ENCODE measurements around the gene CCDC157.

Gene CCDC157

DNA sequence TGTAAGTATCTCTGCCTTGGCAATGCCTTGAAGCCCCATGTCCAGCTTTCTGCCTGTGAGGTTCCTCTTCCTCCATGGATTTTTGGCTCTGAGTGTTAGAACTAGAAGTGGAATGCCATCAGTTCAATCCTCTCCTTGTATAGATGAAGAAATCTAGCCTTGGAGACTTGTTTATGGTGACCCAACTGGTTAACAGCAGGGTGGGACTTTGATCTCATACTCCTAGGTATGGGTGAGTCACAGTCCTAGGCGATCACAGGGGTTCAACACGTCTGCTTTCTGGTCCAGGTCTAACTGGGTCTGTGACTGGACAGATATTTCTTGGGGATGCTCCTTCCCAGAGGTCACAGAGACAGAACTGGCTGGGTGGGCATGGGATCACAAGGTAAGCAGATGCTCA, 59.6 kb downstream of the CCDC157 start:
- no peak for DNase-seq

GRCh38 chr22:30416837-30417236, 60.0 kb downstream of the CCDC157 start:
- no peak for DNase-seq

- no peak for DNase-seq
Observed at GRCh38 chr22:30420347-30421125, 63.7 kb downstream of the CCDC157 start.

DNA sequence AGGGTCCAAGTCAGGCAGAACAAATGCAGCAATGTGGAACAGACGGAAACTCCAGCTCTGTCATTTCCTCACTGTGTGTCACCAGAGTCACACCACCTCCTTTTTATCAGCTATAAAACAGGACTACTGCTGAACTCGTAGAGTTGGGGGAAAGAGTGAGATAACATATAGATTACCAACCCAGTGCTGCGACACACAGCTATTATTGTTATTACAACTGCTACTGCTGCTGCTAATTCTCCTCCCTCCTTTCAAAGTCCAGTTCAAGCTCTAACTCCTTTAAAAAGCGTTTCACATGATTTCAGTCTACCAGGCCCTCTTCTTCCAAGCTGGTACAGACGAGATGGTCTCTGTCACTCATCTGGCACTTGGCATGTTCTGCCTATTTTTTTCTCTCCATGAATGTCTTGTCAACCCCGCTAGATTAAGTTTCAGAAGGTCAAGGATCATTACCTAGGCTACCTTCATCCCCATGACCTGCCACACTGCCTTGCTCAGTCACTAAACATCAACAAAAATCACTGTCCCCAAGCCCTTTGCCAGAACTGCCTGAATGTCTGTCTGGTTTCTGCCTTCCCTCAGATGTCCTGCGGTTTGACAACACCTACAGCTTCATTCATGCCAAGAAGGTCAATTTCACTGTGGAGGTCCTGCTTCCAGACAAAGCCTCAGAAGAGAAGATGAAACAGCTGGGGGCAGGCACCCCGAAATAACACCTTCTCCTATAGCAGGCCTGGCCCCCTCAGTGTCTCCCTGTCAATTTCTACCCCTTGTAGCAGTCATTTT, 65.1 kb downstream of the CCDC157 start:
- DNase-seq = no peak

DNA sequence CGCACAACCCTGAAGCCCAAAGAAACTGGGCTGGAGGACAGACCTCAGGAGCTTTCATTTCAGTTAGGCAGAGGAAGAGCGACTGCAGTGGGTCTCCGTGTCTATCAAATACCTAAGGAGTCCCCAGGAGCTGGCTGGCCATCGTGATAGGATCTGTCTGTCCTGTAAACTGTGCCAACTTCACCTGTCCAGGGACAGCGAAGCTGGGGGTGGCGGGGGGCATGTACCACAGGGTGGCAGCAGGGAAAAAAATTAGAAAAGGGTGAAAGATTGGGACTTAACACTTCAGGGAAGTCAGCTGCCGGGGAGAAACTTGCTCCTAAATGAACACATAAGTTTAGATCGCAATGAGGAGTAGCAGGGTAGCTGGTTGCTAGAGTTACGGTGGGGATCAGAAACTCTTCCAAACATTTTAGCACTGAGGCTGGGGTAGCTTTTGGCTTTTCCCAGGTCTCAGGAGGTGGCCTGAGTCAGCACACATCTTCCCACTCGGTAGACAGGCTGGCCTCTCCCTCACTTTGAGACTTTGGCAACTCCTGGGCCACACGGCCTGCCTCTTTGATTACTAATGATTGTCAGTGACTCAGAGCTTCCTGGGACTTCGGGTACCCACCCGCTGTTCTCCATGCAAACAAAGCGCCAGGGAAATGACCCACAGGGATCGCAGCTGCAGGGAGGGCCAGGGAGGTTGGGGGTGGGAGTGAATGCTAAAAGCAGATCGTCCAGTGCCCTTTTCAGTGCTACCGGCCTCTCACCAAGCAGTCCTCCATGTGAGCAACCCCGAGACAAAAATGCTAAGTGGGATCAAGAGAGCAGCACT, 65.9 kb downstream of the CCDC157 start:
- DNase-seq = peak; percentile 4

- DNase-seq = no peak
Observed at GRCh38 chr22:30423301-30423958, 66.6 kb downstream of the CCDC157 start.

DNA sequence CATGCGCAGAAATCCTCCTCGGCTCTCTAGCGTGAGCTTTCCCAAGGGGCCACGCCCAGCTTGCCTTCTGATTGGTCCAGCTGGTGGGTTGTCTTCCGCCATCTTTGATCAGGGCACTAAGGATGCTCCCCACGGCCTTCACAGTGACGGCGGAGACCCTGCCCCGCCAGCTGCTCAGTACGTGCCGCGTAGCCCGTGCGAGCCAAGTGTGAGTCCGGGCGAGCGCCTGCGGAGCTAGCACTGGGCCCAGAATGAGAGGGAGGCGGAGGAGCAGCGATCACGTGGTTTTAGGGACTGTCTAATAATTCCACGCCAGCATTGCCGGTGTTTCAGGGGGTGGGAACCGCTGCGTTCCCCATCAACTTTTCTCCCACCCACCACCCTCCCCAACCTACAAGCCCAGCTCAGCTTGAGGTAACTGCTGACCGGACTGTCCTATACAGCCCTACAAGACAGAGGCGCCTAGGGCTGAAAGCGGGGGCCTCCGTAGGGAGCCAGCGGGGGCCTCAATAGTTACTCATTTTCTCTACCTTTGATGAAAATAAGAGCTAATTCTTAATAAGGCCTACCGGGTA, 67.2 kb downstream of the CCDC157 start:
- peak; percentile 99 for DNase-seq

- DNase-seq = no peak
Observed at GRCh38 chr22:30424534-30425326, 67.9 kb downstream of the CCDC157 start.

- DNase-seq = no peak
Observed at GRCh38 chr22:30425327-30425615, 68.5 kb downstream of the CCDC157 start.

DNA sequence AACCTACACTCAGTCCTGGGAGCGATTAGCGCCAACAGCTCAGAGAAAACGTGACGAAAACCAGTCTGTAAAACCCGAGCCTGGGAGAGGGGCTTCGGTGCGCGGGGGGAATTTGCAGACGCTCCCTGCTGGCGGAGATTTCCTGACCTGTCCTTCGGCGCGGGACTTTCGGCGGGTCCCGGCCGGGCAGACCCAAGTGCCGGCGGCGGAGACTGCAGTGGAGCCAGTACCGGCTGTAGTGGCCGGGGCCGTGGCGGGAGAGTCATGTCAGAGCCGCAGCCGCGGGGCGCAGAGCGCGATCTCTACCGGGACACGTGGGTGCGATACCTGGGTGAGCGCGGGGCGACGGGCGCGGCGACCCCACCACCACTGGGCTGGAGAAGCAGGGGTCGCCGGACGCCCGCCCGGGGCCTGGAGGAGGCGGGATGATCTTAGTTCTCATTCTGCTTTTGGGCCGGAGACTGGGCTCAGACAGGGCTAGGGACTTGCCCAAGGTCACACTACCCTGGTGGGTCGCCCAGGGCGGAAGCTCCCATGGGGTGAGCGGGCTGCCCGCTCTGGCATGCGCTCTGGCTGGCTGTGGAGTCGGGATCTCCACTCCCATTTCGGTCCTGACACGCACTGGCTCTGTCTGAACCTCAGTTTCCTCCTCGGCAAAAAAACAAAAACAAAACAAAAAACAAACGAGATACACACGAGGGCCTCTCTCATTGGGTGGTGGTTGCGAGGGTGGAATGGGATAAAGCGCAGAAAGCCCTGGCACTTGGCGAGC, 69.0 kb downstream of the CCDC157 start, which contains the start of gene MTFP1:
Gene MTFP1 (plus strand): TSS at position 153 of the 772 bp plus-strand sequence. CDS start 112 bp downstream, at position 265.
- peak; percentile 59 for DNase-seq
